Fibroblast of the aortic adventitia (primary cell): Measurements from ENCODE around the gene CTIF. TPM values are rescaled to one million over a fixed set of nuclear protein-coding genes. Genes with fewer than 3 reads are reported as not detected.
"Not testable (repeated sequence)": the region's sequence is repeated elsewhere in the genome, so short reads cannot be mapped to it uniquely, and the experiment has no call there.

ENCODE experiments used
- DNase-seq: peaks from one replicate; pipeline ENCODE4 v3.0.0-alpha.2; 2010; ENCODE audit warnings: low read depth
- H3K4me3 ChIP-seq: 2 replicates; pipeline ENCODE4 v1.5.1; 2011; ENCODE audit warnings: low read depth, mild to moderate bottlenecking, control low read depth, low read length, moderate library complexity
- CTCF ChIP-seq: IDR thresholded peaks from 2 replicates; pipeline ENCODE4 v1.5.1; 2011; ENCODE audit warnings: mild to moderate bottlenecking, low read length, control low read depth, inconsistent platforms; ENCODE audit not compliant: insufficient read depth
- total RNA-seq: library from RNA; depleted of rRNA; stranded (reverse); fragments of >200 nt; gene quantifications from 2 replicates; pipeline ENCODE4 v1.2.3, GENCODE V29; 2012; ENCODE audit warnings: low replicate concordance

The CTIF gene
- total RNA-seq, 1 donor: 29.0 TPM

GRCh38 chr18:48643262-48643661 is 104.4 kb downstream of the CTIF start:
- no peak for TF ChIP-seq CTCF
- no peak overlapping the region for H3K4me3 ChIP-seq
- no peak for DNase-seq

GRCh38 chr18:48644029-48644428 is 105.2 kb downstream of the CTIF start:
- DNase-seq: no peak
- H3K4me3 ChIP-seq: no peak overlapping the region
- no peak for TF ChIP-seq CTCF

- no peak overlapping the region for H3K4me3 ChIP-seq
- DNase-seq: no peak
- no peak for TF ChIP-seq CTCF
Measured at GRCh38 chr18:48645427-48646002, 106.7 kb downstream of the CTIF start.

- no peak overlapping the region for H3K4me3 ChIP-seq
- no peak for DNase-seq
- TF ChIP-seq CTCF: no peak
Measured at GRCh38 chr18:48646976-48647375, 108.1 kb downstream of the CTIF start.

- DNase-seq: no peak
- no peak overlapping the region for H3K4me3 ChIP-seq
- no peak for TF ChIP-seq CTCF
Measured at GRCh38 chr18:48649231-48649630, 110.4 kb downstream of the CTIF start.

GRCh38 chr18:48654591-48654990 is 115.8 kb downstream of the CTIF start:
- DNase-seq, H3K4me3 ChIP-seq: not testable (repeated sequence)

GRCh38 chr18:48655508-48655907 is 116.7 kb downstream of the CTIF start:
- H3K4me3 ChIP-seq: no peak overlapping the region
- DNase-seq: no peak
- TF ChIP-seq CTCF: no peak
